K562 (cell line): ENCODE results near the gene ASF1B. TPM values are rescaled to one million over a fixed set of nuclear protein-coding genes. Genes with fewer than 3 reads are reported as not detected.

ENCODE experiments used
- ARID1B ChIP-seq: fragments of 450-650 bp; IDR thresholded peaks from 2 replicates; pipeline ENCODE4 v1.6.1; 2016; ENCODE audit warnings: antibody characterized with exemption, mild to moderate bottlenecking, inconsistent platforms
- RAD21 ChIP-seq, 2 experiments: fragments of 250-450 bp in 1 of 2; fragments of 450-650 bp in 1 of 2; sonication (Bioruptor Pico) in 1 of 2; formaldehyde crosslinking in 1 of 2; IDR thresholded peaks in 1 of 2; conservative IDR thresholded peaks in 1 of 2; 2 replicates each; pipeline versions ENCODE4 v1.4.0 to v1.8.0; 2020 to 2022; ENCODE audit warnings: mild to moderate bottlenecking in 2 of 2, moderate library complexity in 1 of 2
- RB1 ChIP-seq: fragments of 450-650 bp; IDR thresholded peaks from 2 replicates; pipeline ENCODE4 v1.6.1; 2017; ENCODE audit warnings: low read depth, mild to moderate bottlenecking
- SPI1 ChIP-seq: IDR thresholded peaks from 2 replicates; pipeline ENCODE4 v1.6.1; 2011; ENCODE audit warnings: low read depth, low read length, control low read depth, borderline replicate concordance
- polyA plus RNA-seq, 8 experiments: library from polyadenylated mRNA; depleted of rRNA in 4 of 8; stranded (reverse) in 5 of 8; unstranded in 3 of 8; fragments of >200 nt; fragmentation: Nextera tagmentation in 2 of 8; fragmentation: Illumina TruSeq in 1 of 8; extraction: Ambion mirVana in 2 of 8; extraction: Trizol in 1 of 8; gene quantifications; 2 replicates each; pipeline versions ENCODE4 v1.2.1 to v1.2.3, GENCODE V29; 2011 to 2014; ENCODE audit warnings: inconsistent platforms in 1 of 8, missing spikeins in 1 of 8
- total RNA-seq, 7 experiments: library from RNA; depleted of rRNA in 6 of 7; stranded (reverse); fragments of >200 nt in 6 of 7; fragmentation: Illumina TruSeq in 2 of 7; extraction: Trizol in 2 of 7; gene quantifications; 2 replicates each; pipeline versions ENCODE4 v1.2.1 to v1.2.3, GENCODE V29; 2011 to 2021; ENCODE audit warnings: low replicate concordance in 1 of 7
- TF ChIP-seq, protein P1 (sequence below), 2 experiments: fragments of 450-650 bp; formaldehyde crosslinking in 1 of 2; IDR thresholded peaks; 2 replicates each; pipeline versions ENCODE4 v1.4.0 to v1.6.1; 2014 to 2020; ENCODE audit warnings: mild to moderate bottlenecking in 2 of 2, borderline replicate concordance in 1 of 2, low read depth in 1 of 2
- TF ChIP-seq, protein P2 (sequence below): fragments of 250-450 bp; sonication (Bioruptor Pico); IDR thresholded peaks from 2 replicates; pipeline ENCODE4 v1.6.1; 2021; ENCODE audit warnings: mild to moderate bottlenecking
- TF ChIP-seq, protein P3 (sequence below): fragments of 250-450 bp; sonication (Bioruptor Pico); IDR thresholded peaks from 2 replicates; pipeline ENCODE4 v1.5.0; 2021; ENCODE audit warnings: mild to moderate bottlenecking, moderate library complexity
- TF ChIP-seq, protein P4 (sequence below): sonication (generic); formaldehyde crosslinking; IDR thresholded peaks from 2 replicates; pipeline ENCODE4 v1.8.0; 2022; ENCODE audit warnings: missing genetic modification reagents, mild to moderate bottlenecking, borderline replicate concordance
- TF ChIP-seq, protein P5 (sequence below): fragments of 450-650 bp; IDR thresholded peaks from 2 replicates; pipeline ENCODE4 v1.7.0; 2016; ENCODE audit warnings: borderline replicate concordance

ASF1B gene
- total and polyA plus RNA-seq, 9 of the 15 experiments (the other 6 are each of a cell fraction or from before 2014, with no cell fraction given) = 6.0 to 69.4 (median 53.3) TPM

DNA sequence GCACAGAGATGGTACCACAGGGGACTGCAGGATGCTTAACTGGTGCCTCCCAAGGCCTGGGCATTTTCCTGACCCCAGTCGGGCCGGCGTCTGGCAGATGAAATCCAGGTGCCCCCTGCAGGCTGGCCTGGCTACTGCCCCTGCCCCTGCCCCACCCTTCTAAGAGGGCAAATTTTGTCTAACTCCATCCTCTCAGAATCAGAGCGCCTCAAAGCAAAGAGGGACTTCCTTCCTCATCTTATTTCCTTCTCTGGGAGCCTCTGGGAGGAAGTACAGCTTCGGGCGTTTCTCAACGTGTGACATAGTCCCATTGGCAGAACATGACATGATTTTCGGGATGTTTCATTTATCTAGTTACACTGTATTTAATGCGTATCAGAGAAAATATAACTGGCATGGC, 21.5 kb downstream of the ASF1B start (continued):
- TF ChIP-seq, protein P1, sequence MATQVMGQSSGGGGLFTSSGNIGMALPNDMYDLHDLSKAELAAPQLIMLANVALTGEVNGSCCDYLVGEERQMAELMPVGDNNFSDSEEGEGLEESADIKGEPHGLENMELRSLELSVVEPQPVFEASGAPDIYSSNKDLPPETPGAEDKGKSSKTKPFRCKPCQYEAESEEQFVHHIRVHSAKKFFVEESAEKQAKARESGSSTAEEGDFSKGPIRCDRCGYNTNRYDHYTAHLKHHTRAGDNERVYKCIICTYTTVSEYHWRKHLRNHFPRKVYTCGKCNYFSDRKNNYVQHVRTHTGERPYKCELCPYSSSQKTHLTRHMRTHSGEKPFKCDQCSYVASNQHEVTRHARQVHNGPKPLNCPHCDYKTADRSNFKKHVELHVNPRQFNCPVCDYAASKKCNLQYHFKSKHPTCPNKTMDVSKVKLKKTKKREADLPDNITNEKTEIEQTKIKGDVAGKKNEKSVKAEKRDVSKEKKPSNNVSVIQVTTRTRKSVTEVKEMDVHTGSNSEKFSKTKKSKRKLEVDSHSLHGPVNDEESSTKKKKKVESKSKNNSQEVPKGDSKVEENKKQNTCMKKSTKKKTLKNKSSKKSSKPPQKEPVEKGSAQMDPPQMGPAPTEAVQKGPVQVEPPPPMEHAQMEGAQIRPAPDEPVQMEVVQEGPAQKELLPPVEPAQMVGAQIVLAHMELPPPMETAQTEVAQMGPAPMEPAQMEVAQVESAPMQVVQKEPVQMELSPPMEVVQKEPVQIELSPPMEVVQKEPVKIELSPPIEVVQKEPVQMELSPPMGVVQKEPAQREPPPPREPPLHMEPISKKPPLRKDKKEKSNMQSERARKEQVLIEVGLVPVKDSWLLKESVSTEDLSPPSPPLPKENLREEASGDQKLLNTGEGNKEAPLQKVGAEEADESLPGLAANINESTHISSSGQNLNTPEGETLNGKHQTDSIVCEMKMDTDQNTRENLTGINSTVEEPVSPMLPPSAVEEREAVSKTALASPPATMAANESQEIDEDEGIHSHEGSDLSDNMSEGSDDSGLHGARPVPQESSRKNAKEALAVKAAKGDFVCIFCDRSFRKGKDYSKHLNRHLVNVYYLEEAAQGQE (IDR thresholded peaks at IDR 0.05; ENCODE audit: borderline replicate concordance) = 0 out of 2 replicates have a peak, but pooled peaks have one; percentile 8
- TF ChIP-seq, protein P1 (CRISPR knock-in tag; IDR thresholded peaks at IDR 0.05; ENCODE audit: low read depth) = no peak
- TF ChIP-seq SPI1 (peak; percentile 43; the same call in 1 of the 2 replicates), RAD21 (CRISPR knock-in tag; conservative IDR thresholded peaks at IDR 0.05 in 1 of 2, IDR thresholded peaks at IDR 0.05 in 1 of 2) (peak; percentile 32 to 42; a peak in 3 of 4 replicates), RB1 (0 out of 2 replicates have a peak, but pooled peaks have one; percentile 12), ARID1B (no peak)
- TF ChIP-seq, protein P2, sequence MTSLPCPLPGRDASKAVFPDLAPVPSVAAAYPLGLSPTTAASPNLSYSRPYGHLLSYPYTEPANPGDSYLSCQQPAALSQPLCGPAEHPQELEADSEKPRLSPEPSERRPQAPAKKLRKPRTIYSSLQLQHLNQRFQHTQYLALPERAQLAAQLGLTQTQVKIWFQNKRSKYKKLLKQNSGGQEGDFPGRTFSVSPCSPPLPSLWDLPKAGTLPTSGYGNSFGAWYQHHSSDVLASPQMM (CRISPR knock-in tag) = no peak
- TF ChIP-seq, protein P3, sequence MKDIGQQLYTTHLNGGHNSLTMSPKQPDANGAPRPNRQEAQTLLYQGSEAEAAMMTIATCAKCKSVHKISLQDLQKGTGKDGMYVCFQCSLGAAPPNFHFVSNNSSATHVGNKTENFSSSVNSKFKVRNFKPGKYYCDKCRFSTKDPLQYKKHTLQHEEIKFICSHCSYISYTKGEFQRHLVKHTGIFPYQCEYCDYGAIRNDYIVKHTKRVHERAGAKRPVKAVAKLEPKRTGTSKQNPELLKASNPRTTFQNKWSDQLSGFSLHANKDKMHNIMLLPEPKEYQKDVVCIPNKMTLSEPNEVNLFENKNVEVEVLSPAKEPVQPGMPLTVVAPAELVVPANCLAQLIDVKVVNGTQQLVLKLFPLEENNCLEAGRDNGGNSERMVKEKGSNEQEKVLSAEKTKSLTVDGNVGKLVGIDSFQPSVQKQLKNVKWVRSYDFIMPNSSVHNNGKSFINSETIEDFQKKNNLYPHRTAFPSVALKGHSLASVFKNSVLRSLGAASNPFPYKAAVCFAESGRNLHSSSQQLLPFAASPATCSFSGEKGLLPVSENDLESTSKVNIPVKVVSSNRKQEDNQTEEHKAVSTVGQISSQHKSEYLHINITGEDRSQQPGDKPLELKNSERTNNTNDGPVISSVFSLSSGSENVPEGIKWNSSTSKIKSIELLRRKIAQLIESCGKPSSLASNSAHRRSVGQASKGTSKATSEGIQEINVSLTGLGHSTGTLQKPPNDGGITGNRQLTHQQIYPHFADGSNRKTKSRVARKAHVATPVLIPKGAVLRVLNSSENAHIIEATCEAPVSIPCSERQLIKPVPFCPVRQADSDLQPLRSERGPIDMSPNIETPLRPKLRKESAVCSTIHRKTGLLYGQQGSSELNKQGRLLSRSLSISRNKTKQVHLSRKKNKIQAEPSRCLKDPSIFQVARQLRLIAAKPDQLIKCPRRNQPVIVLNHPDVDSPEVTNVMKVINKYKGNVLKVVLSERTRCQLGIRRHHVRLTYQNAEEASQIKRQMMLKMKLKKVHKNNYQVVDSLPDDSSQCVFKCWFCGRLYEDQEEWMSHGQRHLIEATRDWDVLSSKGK = no peak
- TF ChIP-seq, protein P4, sequence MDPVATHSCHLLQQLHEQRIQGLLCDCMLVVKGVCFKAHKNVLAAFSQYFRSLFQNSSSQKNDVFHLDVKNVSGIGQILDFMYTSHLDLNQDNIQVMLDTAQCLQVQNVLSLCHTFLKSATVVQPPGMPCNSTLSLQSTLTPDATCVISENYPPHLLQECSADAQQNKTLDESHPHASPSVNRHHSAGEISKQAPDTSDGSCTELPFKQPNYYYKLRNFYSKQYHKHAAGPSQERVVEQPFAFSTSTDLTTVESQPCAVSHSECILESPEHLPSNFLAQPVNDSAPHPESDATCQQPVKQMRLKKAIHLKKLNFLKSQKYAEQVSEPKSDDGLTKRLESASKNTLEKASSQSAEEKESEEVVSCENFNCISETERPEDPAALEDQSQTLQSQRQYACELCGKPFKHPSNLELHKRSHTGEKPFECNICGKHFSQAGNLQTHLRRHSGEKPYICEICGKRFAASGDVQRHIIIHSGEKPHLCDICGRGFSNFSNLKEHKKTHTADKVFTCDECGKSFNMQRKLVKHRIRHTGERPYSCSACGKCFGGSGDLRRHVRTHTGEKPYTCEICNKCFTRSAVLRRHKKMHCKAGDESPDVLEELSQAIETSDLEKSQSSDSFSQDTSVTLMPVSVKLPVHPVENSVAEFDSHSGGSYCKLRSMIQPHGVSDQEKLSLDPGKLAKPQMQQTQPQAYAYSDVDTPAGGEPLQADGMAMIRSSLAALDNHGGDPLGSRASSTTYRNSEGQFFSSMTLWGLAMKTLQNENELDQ (CRISPR knock-in tag) = no peak
- TF ChIP-seq, protein P5, sequence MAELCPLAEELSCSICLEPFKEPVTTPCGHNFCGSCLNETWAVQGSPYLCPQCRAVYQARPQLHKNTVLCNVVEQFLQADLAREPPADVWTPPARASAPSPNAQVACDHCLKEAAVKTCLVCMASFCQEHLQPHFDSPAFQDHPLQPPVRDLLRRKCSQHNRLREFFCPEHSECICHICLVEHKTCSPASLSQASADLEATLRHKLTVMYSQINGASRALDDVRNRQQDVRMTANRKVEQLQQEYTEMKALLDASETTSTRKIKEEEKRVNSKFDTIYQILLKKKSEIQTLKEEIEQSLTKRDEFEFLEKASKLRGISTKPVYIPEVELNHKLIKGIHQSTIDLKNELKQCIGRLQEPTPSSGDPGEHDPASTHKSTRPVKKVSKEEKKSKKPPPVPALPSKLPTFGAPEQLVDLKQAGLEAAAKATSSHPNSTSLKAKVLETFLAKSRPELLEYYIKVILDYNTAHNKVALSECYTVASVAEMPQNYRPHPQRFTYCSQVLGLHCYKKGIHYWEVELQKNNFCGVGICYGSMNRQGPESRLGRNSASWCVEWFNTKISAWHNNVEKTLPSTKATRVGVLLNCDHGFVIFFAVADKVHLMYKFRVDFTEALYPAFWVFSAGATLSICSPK = no peak
